ENCODE results near the gene FMN1. TPM values are rescaled to one million over a fixed set of nuclear protein-coding genes. Genes with fewer than 3 reads are reported as not detected.

FMN1 gene
- total and polyA plus RNA-seq, 5 donors from 2014 or later = 0.32 to 8.9 (median 0.36) TPM; not detected in 2

GRCh38 chr15:32998979-32999672 is 195.4 kb downstream of the FMN1 start:
- Mint-ChIP-seq H3K27ac (no peak overlapping the region), H3K27me3 (peaks cover 4% of the 10 kb centered on the region), H3K9me3 (peaks cover 0 to 3% (median 0%) of the 10 kb centered on the region in 7 donors), H3K36me3 (no peaks in the 10 kb centered on the region), H3K4me3 (no peak overlapping the region), H3K4me1 (no peaks in the 10 kb centered on the region)
- no peak overlapping the region for H3K27ac ChIP-seq (ENCODE audit: insufficient read depth, low read length, poor library complexity, severe bottlenecking)
- H3K27me3 ChIP-seq (ENCODE audit: control insufficient read depth, insufficient read depth, low read length) = no peaks in the 10 kb centered on the region
- DNase-seq = no peak
- H3K9me3 ChIP-seq (ENCODE audit: control insufficient read depth in 2 of 2, low read length in 2 of 2) = no peaks in the 10 kb centered on the region
- no peak overlapping the region for H3K4me3 ChIP-seq (ENCODE audit: low read depth, low read length)
- no peaks in the 10 kb centered on the region for H3K36me3 ChIP-seq (ENCODE audit: control insufficient read depth, insufficient read depth, low read length)
- ATAC-seq (ENCODE audit: low read depth in 2 of 2) = no peak
- no peaks in the 10 kb centered on the region for H3K4me1 ChIP-seq (ENCODE audit: control insufficient read depth, insufficient read depth, low read length, poor library complexity, severe bottlenecking)

- no peaks in the 10 kb centered on the region for H3K36me3 Mint-ChIP-seq
- H3K4me1 ChIP-seq (ENCODE audit: control insufficient read depth, insufficient read depth, low read length, poor library complexity, severe bottlenecking) = no peaks in the 10 kb centered on the region
- DNase-seq = no peak
- peaks cover 4% of the 10 kb centered on the region for H3K27me3 Mint-ChIP-seq
- H3K36me3 ChIP-seq (ENCODE audit: control insufficient read depth, insufficient read depth, low read length) = no peaks in the 10 kb centered on the region
- H3K27ac ChIP-seq (ENCODE audit: insufficient read depth, low read length, poor library complexity, severe bottlenecking) = no peak overlapping the region
- H3K4me1 Mint-ChIP-seq = no peaks in the 10 kb centered on the region
- no peak overlapping the region for H3K27ac Mint-ChIP-seq
- no peak overlapping the region for H3K4me3 Mint-ChIP-seq
- H3K4me3 ChIP-seq (ENCODE audit: low read depth, low read length) = no peak overlapping the region
- H3K27me3 ChIP-seq (ENCODE audit: control insufficient read depth, insufficient read depth, low read length) = no peaks in the 10 kb centered on the region
- H3K9me3 Mint-ChIP-seq = peaks cover 0 to 3% (median 0%) of the 10 kb centered on the region in 7 donors
- no peak for ATAC-seq (ENCODE audit: low read depth in 2 of 2)
- H3K9me3 ChIP-seq (ENCODE audit: control insufficient read depth in 2 of 2, low read length in 2 of 2) = no peaks in the 10 kb centered on the region
These were observed 196.3 kb downstream of the FMN1 start for GRCh38 chr15:32998182-32998581.

GRCh38 chr15:32994810-32995424 is 199.6 kb downstream of the FMN1 start:
- DNase-seq (peak in 1 of 3 donors; percentile 16), ATAC-seq (ENCODE audit: low read depth in 2 of 2) (no peak)
- H3K9me3 Mint-ChIP-seq = peaks cover 0 to 2% (median 0%) of the 10 kb centered on the region in 7 donors
- no peaks in the 10 kb centered on the region for H3K36me3 ChIP-seq (ENCODE audit: control insufficient read depth, insufficient read depth, low read length)
- H3K4me1 ChIP-seq (ENCODE audit: control insufficient read depth, insufficient read depth, low read length, poor library complexity, severe bottlenecking) = no peaks in the 10 kb centered on the region
- H3K27me3 Mint-ChIP-seq = no peaks in the 10 kb centered on the region
- H3K4me3 ChIP-seq (ENCODE audit: low read depth, low read length) = no peak overlapping the region
- no peaks in the 10 kb centered on the region for H3K4me1 Mint-ChIP-seq
- no peaks in the 10 kb centered on the region for H3K36me3 Mint-ChIP-seq
- no peaks in the 10 kb centered on the region for H3K9me3 ChIP-seq (ENCODE audit: control insufficient read depth in 2 of 2, low read length in 2 of 2)
- H3K4me3 Mint-ChIP-seq = no peak overlapping the region
- no peak overlapping the region for H3K27ac ChIP-seq (ENCODE audit: insufficient read depth, low read length, poor library complexity, severe bottlenecking)
- H3K27me3 ChIP-seq (ENCODE audit: control insufficient read depth, insufficient read depth, low read length) = peaks cover 5% of the 10 kb centered on the region
- H3K27ac Mint-ChIP-seq = no peak overlapping the region

GRCh38 chr15:32993285-32993684 is 201.2 kb downstream of the FMN1 start:
- Histone ChIP-seq H3K9me3 (ENCODE audit: control insufficient read depth in 2 of 2, low read length in 2 of 2) (no peaks in the 10 kb centered on the region), H3K36me3 (ENCODE audit: control insufficient read depth, insufficient read depth, low read length) (no peaks in the 10 kb centered on the region), H3K27me3 (ENCODE audit: control insufficient read depth, insufficient read depth, low read length) (peaks cover 5% of the 10 kb centered on the region), H3K4me3 (ENCODE audit: low read depth, low read length) (no peak overlapping the region), H3K4me1 (ENCODE audit: control insufficient read depth, insufficient read depth, low read length, poor library complexity, severe bottlenecking) (no peaks in the 10 kb centered on the region), H3K27ac (ENCODE audit: insufficient read depth, low read length, poor library complexity, severe bottlenecking) (no peak overlapping the region)
- Mint-ChIP-seq H3K4me1 (no peaks in the 10 kb centered on the region), H3K4me3 (no peak overlapping the region), H3K9me3 (peaks cover 0 to 2% (median 0%) of the 10 kb centered on the region in 7 donors), H3K27ac (no peak overlapping the region), H3K27me3 (no peaks in the 10 kb centered on the region), H3K36me3 (no peaks in the 10 kb centered on the region)
- DNase-seq = no peak
- ATAC-seq (ENCODE audit: low read depth in 2 of 2) = no peak

GRCh38 chr15:32991619-32992111 is 202.8 kb downstream of the FMN1 start:
- H3K27ac ChIP-seq (ENCODE audit: insufficient read depth, low read length, poor library complexity, severe bottlenecking) = no peak overlapping the region
- DNase-seq (no peak), ATAC-seq (ENCODE audit: low read depth in 2 of 2) (no peak)
- no peaks in the 10 kb centered on the region for H3K9me3 ChIP-seq (ENCODE audit: control insufficient read depth in 2 of 2, low read length in 2 of 2)
- H3K4me1 ChIP-seq (ENCODE audit: control insufficient read depth, insufficient read depth, low read length, poor library complexity, severe bottlenecking) = no peaks in the 10 kb centered on the region
- Mint-ChIP-seq H3K36me3 (no peaks in the 10 kb centered on the region), H3K27ac (no peak overlapping the region), H3K27me3 (no peaks in the 10 kb centered on the region), H3K4me3 (no peak overlapping the region), H3K4me1 (no peaks in the 10 kb centered on the region), H3K9me3 (no peaks in the 10 kb centered on the region)
- H3K4me3 ChIP-seq (ENCODE audit: low read depth, low read length) = no peak overlapping the region
- peaks cover 5% of the 10 kb centered on the region for H3K27me3 ChIP-seq (ENCODE audit: control insufficient read depth, insufficient read depth, low read length)
- no peaks in the 10 kb centered on the region for H3K36me3 ChIP-seq (ENCODE audit: control insufficient read depth, insufficient read depth, low read length)

- no peaks in the 10 kb centered on the region for H3K4me1 ChIP-seq (ENCODE audit: control insufficient read depth, insufficient read depth, low read length, poor library complexity, severe bottlenecking)
- H3K36me3 ChIP-seq (ENCODE audit: control insufficient read depth, insufficient read depth, low read length) = no peaks in the 10 kb centered on the region
- H3K4me1 Mint-ChIP-seq = no peaks in the 10 kb centered on the region
- no peak overlapping the region for H3K27ac ChIP-seq (ENCODE audit: insufficient read depth, low read length, poor library complexity, severe bottlenecking)
- no peak overlapping the region for H3K27ac Mint-ChIP-seq
- DNase-seq (no peak), ATAC-seq (ENCODE audit: low read depth in 2 of 2) (no peak)
- H3K9me3 ChIP-seq (ENCODE audit: control insufficient read depth in 2 of 2, low read length in 2 of 2) = no peaks in the 10 kb centered on the region
- H3K27me3 Mint-ChIP-seq = no peaks in the 10 kb centered on the region
- H3K4me3 ChIP-seq (ENCODE audit: low read depth, low read length) = no peak overlapping the region
- H3K27me3 ChIP-seq (ENCODE audit: control insufficient read depth, insufficient read depth, low read length) = peaks cover 5% of the 10 kb centered on the region
- H3K36me3 Mint-ChIP-seq = no peaks in the 10 kb centered on the region
- no peaks in the 10 kb centered on the region for H3K9me3 Mint-ChIP-seq
- no peak overlapping the region for H3K4me3 Mint-ChIP-seq
These were observed 204.4 kb downstream of the FMN1 start for GRCh38 chr15:32990071-32990470.

GRCh38 chr15:32987067-32987466 is 207.4 kb downstream of the FMN1 start:
- H3K4me1 Mint-ChIP-seq = no peaks in the 10 kb centered on the region
- Histone ChIP-seq H3K9me3 (ENCODE audit: control insufficient read depth in 2 of 2, low read length in 2 of 2) (no peaks in the 10 kb centered on the region), H3K4me3 (ENCODE audit: low read depth, low read length) (no peak overlapping the region), H3K4me1 (ENCODE audit: control insufficient read depth, insufficient read depth, low read length, poor library complexity, severe bottlenecking) (no peaks in the 10 kb centered on the region), H3K27ac (ENCODE audit: insufficient read depth, low read length, poor library complexity, severe bottlenecking) (no peak overlapping the region), H3K36me3 (ENCODE audit: control insufficient read depth, insufficient read depth, low read length) (no peaks in the 10 kb centered on the region), H3K27me3 (ENCODE audit: control insufficient read depth, insufficient read depth, low read length) (peaks cover 5% of the 10 kb centered on the region)
- peaks cover 0 to 1% (median 0%) of the 10 kb centered on the region in 7 donors for H3K9me3 Mint-ChIP-seq
- DNase-seq (no peak), ATAC-seq (ENCODE audit: low read depth in 2 of 2) (no peak)
- no peak overlapping the region for H3K27ac Mint-ChIP-seq
- peaks cover under 1% of the 10 kb centered on the region for H3K36me3 Mint-ChIP-seq
- H3K27me3 Mint-ChIP-seq = no peaks in the 10 kb centered on the region
- no peak overlapping the region for H3K4me3 Mint-ChIP-seq

GRCh38 chr15:32986147-32986546 is 208.4 kb downstream of the FMN1 start:
- peaks cover 0 to 1% (median 0%) of the 10 kb centered on the region in 7 donors for H3K9me3 Mint-ChIP-seq
- Histone ChIP-seq H3K9me3 (ENCODE audit: control insufficient read depth in 2 of 2, low read length in 2 of 2) (no peaks in the 10 kb centered on the region), H3K4me1 (ENCODE audit: control insufficient read depth, insufficient read depth, low read length, poor library complexity, severe bottlenecking) (no peaks in the 10 kb centered on the region), H3K27me3 (ENCODE audit: control insufficient read depth, insufficient read depth, low read length) (peaks cover 3% of the 10 kb centered on the region), H3K27ac (ENCODE audit: insufficient read depth, low read length, poor library complexity, severe bottlenecking) (no peak overlapping the region), H3K36me3 (ENCODE audit: control insufficient read depth, insufficient read depth, low read length) (no peaks in the 10 kb centered on the region), H3K4me3 (ENCODE audit: low read depth, low read length) (no peak overlapping the region)
- H3K36me3 Mint-ChIP-seq = peaks cover 3% of the 10 kb centered on the region
- no peaks in the 10 kb centered on the region for H3K4me1 Mint-ChIP-seq
- H3K4me3 Mint-ChIP-seq = no peak overlapping the region
- ATAC-seq (ENCODE audit: low read depth in 2 of 2) (no peak), DNase-seq (no peak)
- no peak overlapping the region for H3K27ac Mint-ChIP-seq
- H3K27me3 Mint-ChIP-seq = no peaks in the 10 kb centered on the region

Measured in CD4-positive, CD25-positive, alpha-beta regulatory T cell (primary cell).